Left ventricle myocardium inferior (tissue), 1 donor: ENCODE measurements around the gene SAFB. TPM values are rescaled to one million over a fixed set of nuclear protein-coding genes. Genes with fewer than 3 reads are reported as not detected.

Source experiments
- DNase-seq: peaks from one replicate; pipeline ENCODE4 v3.0.0-alpha.2; 2020
- H3K27ac ChIP-seq: fragments of 200-600 bp; replicated peaks from 2 replicates; pipeline ENCODE4 v1.8.0; 2021
- H3K27me3 ChIP-seq: fragments of 200-600 bp; 2 replicates; pipeline ENCODE4 v1.8.0; 2021; ENCODE audit warnings: low read depth
- H3K36me3 ChIP-seq: fragments of 200-600 bp; 2 replicates; pipeline ENCODE4 v1.8.0; 2021
- H3K4me1 ChIP-seq: fragments of 200-600 bp; 2 replicates; pipeline ENCODE4 v1.8.0; 2021
- H3K4me3 ChIP-seq: fragments of 200-600 bp; 2 replicates; pipeline ENCODE4 v1.8.0; 2021; ENCODE audit warnings: mild to moderate bottlenecking, moderate library complexity
- H3K9me3 ChIP-seq: fragments of 200-600 bp; replicated peaks from 2 replicates; pipeline ENCODE4 v1.8.0; 2021
- CTCF ChIP-seq: fragments of 200-600 bp; IDR thresholded peaks from 2 replicates; pipeline ENCODE4 v1.8.0; 2021; ENCODE audit warnings: antibody characterized with exemption, mild to moderate bottlenecking, borderline replicate concordance
- intact Hi-C: fragments of 100-400 bp; cut with micrococcal nuclease; formaldehyde crosslinking; loops from one replicate; pipeline ENCODE4 v1.11.0; 2022
- total RNA-seq: library from RNA; stranded (reverse); fragmentation: NEBNext Ultra II Directional; extraction: Animal tissue kit (Norgen Biotek cat#: 25700); gene quantifications from one replicate; pipeline ENCODE4 v1.2.1, GENCODE V29; 2021
- donor health status: DM: no; HTN: yes; CAD: no; lungs with severe emphysema.

SAFB gene
- total RNA-seq, 1 donor from 2014 or later = 54.6 TPM

GRCh38 chr19:5696196-5697021 lies 73.5 kb downstream of the SAFB start:
- intact Hi-C loops = no loop called here
- DNase-seq = no peak

GRCh38 chr19:5697022-5697889 lies 74.4 kb downstream of the SAFB start:
- no peak overlapping the region for H3K4me3 ChIP-seq
- TF ChIP-seq CTCF = no peak
- no peak overlapping the region for H3K27ac ChIP-seq
- peaks cover 87% of the 10 kb centered on the region for H3K36me3 ChIP-seq
- peaks cover 11% of the 10 kb centered on the region for H3K4me1 ChIP-seq
- intact Hi-C loops = no loop called here
- H3K9me3 ChIP-seq = no peaks in the 10 kb centered on the region
- no peaks in the 10 kb centered on the region for H3K27me3 ChIP-seq
- no peak for DNase-seq

More at GRCh38 chr19:5696196-5697021, 73.5 kb downstream of the SAFB start:
- Histone ChIP-seq H3K4me3 (no peak overlapping the region), H3K27me3 (no peaks in the 10 kb centered on the region), H3K27ac (no peak overlapping the region), H3K4me1 (peaks cover 20% of the 10 kb centered on the region), H3K36me3 (peaks cover 95% of the 10 kb centered on the region), H3K9me3 (no peaks in the 10 kb centered on the region)
- TF ChIP-seq CTCF = no peak

GRCh38 chr19:5697890-5698634 lies 75.2 kb downstream of the SAFB start:
- no peak overlapping the region for H3K4me3 ChIP-seq
- H3K27ac ChIP-seq = no peak overlapping the region
- peaks cover 80% of the 10 kb centered on the region for H3K36me3 ChIP-seq
- intact Hi-C loops = no loop called here
- H3K4me1 ChIP-seq = peaks cover 3% of the 10 kb centered on the region
- no peaks in the 10 kb centered on the region for H3K9me3 ChIP-seq
- DNase-seq = no peak
- H3K27me3 ChIP-seq = no peaks in the 10 kb centered on the region
- no peak for TF ChIP-seq CTCF

GRCh38 chr19:5698635-5699422 lies 75.9 kb downstream of the SAFB start:
- Histone ChIP-seq H3K4me3 (no peak overlapping the region), H3K9me3 (no peaks in the 10 kb centered on the region), H3K4me1 (no peaks in the 10 kb centered on the region), H3K36me3 (peaks cover 80% of the 10 kb centered on the region), H3K27me3 (no peaks in the 10 kb centered on the region), H3K27ac (no peak overlapping the region)
- DNase-seq = no peak
- TF ChIP-seq CTCF = no peak
- intact Hi-C loops = no loop called here
